Measurements from ENCODE around the gene AQR. TPM values are rescaled to one million over a fixed set of nuclear protein-coding genes. Genes with fewer than 3 reads are reported as not detected.

Gene AQR
- total and polyA plus RNA-seq, 2 of the 8 experiments (the other 6 are each of a cell fraction or from before 2014, with no cell fraction given) = 34.5 to 57.6 TPM

DNA sequence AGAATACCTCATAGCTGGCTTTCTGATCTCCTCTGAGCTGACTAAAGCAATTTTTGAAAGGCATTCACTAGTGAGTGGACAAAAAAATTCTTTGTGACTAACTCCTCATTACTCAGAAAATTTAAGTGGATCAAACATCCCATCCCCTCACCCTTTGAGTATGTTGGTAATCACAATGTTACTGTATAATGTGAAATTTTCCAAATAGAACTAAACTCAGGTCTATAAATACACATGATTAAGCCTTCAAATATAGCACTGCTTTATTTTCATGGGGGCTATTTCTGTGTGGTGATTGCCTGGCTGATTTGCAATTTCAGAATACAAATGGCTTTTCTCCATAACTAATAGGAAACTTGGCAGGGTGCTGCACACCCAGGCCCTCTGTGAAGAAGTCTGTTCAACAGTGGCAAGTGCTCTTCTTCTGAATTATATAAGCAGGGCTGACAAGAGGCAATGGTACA is 128.2 kb downstream of the AQR start:
- no peak overlapping the region for H4K8ac ChIP-seq (ENCODE audit: extremely low read depth, insufficient read depth, low read length)
- H3K9me3 ChIP-seq (ENCODE audit: insufficient read depth in 2 of 2, low read depth in 1 of 2, low read length in 1 of 2) = no peaks in the 10 kb centered on the region
- H3K27ac ChIP-seq (ENCODE audit: low read depth, low read length) = no peak overlapping the region
- no peaks in the 10 kb centered on the region for H3K79me2 ChIP-seq (ENCODE audit: control insufficient read depth in 1 of 2, insufficient read depth in 2 of 2, low read length in 2 of 2)
- no peaks in the 10 kb centered on the region for H3K36me3 ChIP-seq (ENCODE audit: control insufficient read depth in 2 of 4, insufficient read depth in 4 of 4, low read length in 3 of 4)
- H3K14ac ChIP-seq (ENCODE audit: insufficient read length) = no peak overlapping the region
- H3K56ac ChIP-seq (replicated peaks; ENCODE audit: insufficient read length, low read depth, low read length) = no peak overlapping the region
- H2BK20ac ChIP-seq (ENCODE audit: low read length) = no peak overlapping the region
- no peak overlapping the region for H2BK15ac ChIP-seq (ENCODE audit: low read length)
- no peak overlapping the region for H3K4ac ChIP-seq (replicated peaks; ENCODE audit: insufficient read length, low read depth, low read length)
- H3K4me2 ChIP-seq (ENCODE audit: insufficient read depth in 1 of 2, low read depth in 2 of 2, low read length in 2 of 2) = no peak overlapping the region
- no peak overlapping the region for H3K18ac ChIP-seq (ENCODE audit: extremely low read depth, low read length)
- no peak for FAIRE-seq
- no peak overlapping the region for H2AFZ ChIP-seq (ENCODE audit: low read length)
- H4K20me1 ChIP-seq (replicated peaks in 1 of 2; ENCODE audit: control insufficient read depth in 1 of 2, insufficient read depth in 2 of 2, low read length in 2 of 2) = peaks cover 0 to 2% of the 10 kb centered on the region in 2 experiments
- no peak overlapping the region for H4K91ac ChIP-seq (replicated peaks; ENCODE audit: insufficient read length, low read length)
- H2AK5ac ChIP-seq (ENCODE audit: low read depth, low read length) = no peak overlapping the region
- H2BK5ac ChIP-seq (ENCODE audit: low read depth, low read length) = no peak overlapping the region
- H4K5ac ChIP-seq (ENCODE audit: insufficient read length, low read depth, low read length) = no peak overlapping the region
- no peak overlapping the region for H3K9ac ChIP-seq (replicated peaks in 1 of 4; ENCODE audit: extremely low read depth in 1 of 4, low read depth in 3 of 4, low read length in 3 of 4)
- no peaks in the 10 kb centered on the region for H3K79me1 ChIP-seq (ENCODE audit: low read depth, low read length)
- no peak overlapping the region for H3K23ac ChIP-seq (ENCODE audit: insufficient read length)
- DNase-seq (ENCODE audit: low read depth in 1 of 2, low spot score in 2 of 2) = no peak
- no peak overlapping the region for H3K4me3 ChIP-seq (ENCODE audit: extremely low read depth in 1 of 4, insufficient read depth in 2 of 4, low read depth in 3 of 4, low read length in 4 of 4)
- no peak overlapping the region for H2BK120ac ChIP-seq (replicated peaks; ENCODE audit: low read depth, low read length)
- H3K23me2 ChIP-seq (ENCODE audit: low read depth, low read length) = peaks cover 4% of the 10 kb centered on the region; the same call in 1 of the 2 replicates
- H3K27me3 ChIP-seq (replicated peaks in 1 of 4; ENCODE audit: control insufficient read depth in 3 of 4, extremely low read depth in 1 of 4, insufficient read depth in 3 of 4, low read length in 3 of 4) = no peaks in the 10 kb centered on the region
- CTCF ChIA-PET (ENCODE audit: partially characterized antibody) = no interaction called here
- POLR2A ChIA-PET (ENCODE audit: partially characterized antibody) = interaction anchor here (2.0 kb wide), 1 partner anchor 12 kb away, joined by 5 read pairs; no protein-coding TSS in a partner anchor
- H2BK12ac ChIP-seq (ENCODE audit: low read depth, low read length) = no peak overlapping the region
- H3K4me1 ChIP-seq (replicated peaks in 1 of 4; ENCODE audit: control insufficient read depth in 3 of 4, insufficient read depth in 4 of 4, low read length in 3 of 4) = no peaks in the 10 kb centered on the region
- TF ChIP-seq CEBPB (IDR thresholded peaks at IDR 0.05; ENCODE audit: low read depth, low read length) = no peak
